HepG2 (cell line): ENCODE measurements around the gene STPG4. TPM values are rescaled to one million over a fixed set of nuclear protein-coding genes. Genes with fewer than 3 reads are reported as not detected.

Source experiments
- CAMTA2 ChIP-seq: sonication (generic); formaldehyde crosslinking; IDR thresholded peaks from 2 replicates; pipeline ENCODE4 v1.4.0; 2020; ENCODE audit warnings: mild to moderate bottlenecking, missing genetic modification reagents, borderline replicate concordance
- HNF4A ChIP-seq: sonication (generic); formaldehyde crosslinking; IDR thresholded peaks from 2 replicates; pipeline ENCODE4 v1.4.0; 2020; ENCODE audit warnings: missing genetic modification reagents
- IKZF1 ChIP-seq: fragments of 450-650 bp; IDR thresholded peaks from 2 replicates; pipeline ENCODE4 v1.7.1; 2016
- KLF13 ChIP-seq: sonication (generic); formaldehyde crosslinking; IDR thresholded peaks from 2 replicates; pipeline ENCODE4 v1.4.0; 2020; ENCODE audit warnings: mild to moderate bottlenecking, missing genetic modification reagents
- LRRFIP1 ChIP-seq: sonication (generic); formaldehyde crosslinking; conservative IDR thresholded peaks from 2 replicates; pipeline ENCODE4 v1.4.0; 2020; ENCODE audit warnings: missing genetic modification reagents
- MAF1 ChIP-seq: sonication (generic); formaldehyde crosslinking; IDR thresholded peaks from 2 replicates; pipeline ENCODE4 v1.5.0; 2020; ENCODE audit warnings: missing genetic modification reagents, borderline replicate concordance
- MAFG ChIP-seq: sonication (generic); formaldehyde crosslinking; IDR thresholded peaks from 2 replicates; pipeline ENCODE4 v1.5.1; 2020; ENCODE audit warnings: mild to moderate bottlenecking, missing genetic modification reagents
- MEF2D ChIP-seq: sonication (generic); formaldehyde crosslinking; IDR thresholded peaks from 2 replicates; pipeline ENCODE4 v1.5.1; 2020; ENCODE audit warnings: mild to moderate bottlenecking, missing genetic modification reagents
- SMARCC2 ChIP-seq: fragments of 450-650 bp; IDR thresholded peaks from 2 replicates; pipeline ENCODE4 v1.6.1; 2017; ENCODE audit warnings: antibody characterized with exemption, mild to moderate bottlenecking
- SRSF9 ChIP-seq: fragments of 200-400 bp; formaldehyde crosslinking; IDR thresholded peaks from 2 replicates; pipeline ENCODE4 v1.6.1; 2018; ENCODE audit warnings: borderline replicate concordance, mild to moderate bottlenecking, low read depth, low read length; ENCODE audit not compliant: insufficient read depth, poor library complexity, severe bottlenecking
- ZBTB34 ChIP-seq: sonication (generic); formaldehyde crosslinking; IDR thresholded peaks from 2 replicates; pipeline ENCODE4 v1.8.0; 2022; ENCODE audit warnings: mild to moderate bottlenecking, missing genetic modification reagents
- ZBTB46 ChIP-seq: sonication (generic); formaldehyde crosslinking; IDR thresholded peaks from 2 replicates; pipeline ENCODE4 v1.4.0; 2020; ENCODE audit warnings: mild to moderate bottlenecking, missing genetic modification reagents, borderline replicate concordance
- ZFP36L2 ChIP-seq: sonication (generic); formaldehyde crosslinking; IDR thresholded peaks from 2 replicates; pipeline ENCODE4 v1.4.0; 2020; ENCODE audit warnings: missing genetic modification reagents
- ZNF143 ChIP-seq: sonication (generic); formaldehyde crosslinking; IDR thresholded peaks from 2 replicates; pipeline ENCODE4 v1.4.0; 2020; ENCODE audit warnings: missing genetic modification reagents
- ZNF441 ChIP-seq: sonication (generic); formaldehyde crosslinking; IDR thresholded peaks from 2 replicates; pipeline ENCODE4 v1.7.0; 2021; ENCODE audit warnings: missing genetic modification reagents, borderline replicate concordance
- ZNF543 ChIP-seq: sonication (generic); formaldehyde crosslinking; IDR thresholded peaks from 2 replicates; pipeline ENCODE4 v1.4.0; 2020; ENCODE audit warnings: mild to moderate bottlenecking, missing genetic modification reagents
- ZNF772 ChIP-seq: sonication (generic); formaldehyde crosslinking; IDR thresholded peaks from 2 replicates; pipeline ENCODE4 v1.5.0; 2020; ENCODE audit warnings: mild to moderate bottlenecking, missing genetic modification reagents
- ZSCAN12 ChIP-seq: sonication (generic); formaldehyde crosslinking; IDR thresholded peaks from 2 replicates; pipeline ENCODE4 v1.9.0; 2021; ENCODE audit warnings: mild to moderate bottlenecking, missing genetic modification reagents
- ZSCAN21 ChIP-seq: sonication (generic); formaldehyde crosslinking; IDR thresholded peaks from 2 replicates; pipeline ENCODE4 v1.8.0; 2022; ENCODE audit warnings: mild to moderate bottlenecking, missing genetic modification reagents, moderate library complexity, borderline replicate concordance
- polyA plus RNA-seq, 8 experiments: library from polyadenylated mRNA; depleted of rRNA in 3 of 8; stranded (reverse) in 7 of 8; unstranded in 1 of 8; fragments of >200 nt; fragmentation: Illumina TruSeq in 4 of 8; extraction: Trizol in 4 of 8; gene quantifications; 2 replicates each; pipeline versions ENCODE4 v1.2.1 to v1.2.3, GENCODE V29; 2011 to 2016; ENCODE audit warnings: low read depth in 4 of 8, missing spikeins in 1 of 8, mixed read lengths in 1 of 8; ENCODE audit not compliant: insufficient read depth in 1 of 8
- total RNA-seq, 5 experiments: library from RNA; depleted of rRNA; stranded (reverse); fragments of >200 nt; fragmentation: Illumina TruSeq; extraction: Trizol; gene quantifications; 2 replicates each; pipeline ENCODE4 v1.2.3, GENCODE V29; 2016; ENCODE audit warnings: low read depth in 1 of 5
- TF ChIP-seq, protein P1 (sequence below): sonication (generic); formaldehyde crosslinking; IDR thresholded peaks from 2 replicates; pipeline ENCODE4 v1.5.1; 2020; ENCODE audit warnings: missing genetic modification reagents, mild to moderate bottlenecking, borderline replicate concordance
- TF ChIP-seq, protein P2 (sequence below): sonication (generic); formaldehyde crosslinking; IDR thresholded peaks from 2 replicates; pipeline ENCODE4 v1.5.0; 2020; ENCODE audit warnings: missing genetic modification reagents

STPG4 gene
- total and polyA plus RNA-seq, 2 of the 13 experiments (the other 11 are each of a cell fraction or from before 2014, with no cell fraction given), result 0.11 to 0.15 TPM

GRCh38 chr2:47129191-47129706, 25.9 kb downstream of the STPG4 start (continued):
- TF ChIP-seq, protein P1, sequence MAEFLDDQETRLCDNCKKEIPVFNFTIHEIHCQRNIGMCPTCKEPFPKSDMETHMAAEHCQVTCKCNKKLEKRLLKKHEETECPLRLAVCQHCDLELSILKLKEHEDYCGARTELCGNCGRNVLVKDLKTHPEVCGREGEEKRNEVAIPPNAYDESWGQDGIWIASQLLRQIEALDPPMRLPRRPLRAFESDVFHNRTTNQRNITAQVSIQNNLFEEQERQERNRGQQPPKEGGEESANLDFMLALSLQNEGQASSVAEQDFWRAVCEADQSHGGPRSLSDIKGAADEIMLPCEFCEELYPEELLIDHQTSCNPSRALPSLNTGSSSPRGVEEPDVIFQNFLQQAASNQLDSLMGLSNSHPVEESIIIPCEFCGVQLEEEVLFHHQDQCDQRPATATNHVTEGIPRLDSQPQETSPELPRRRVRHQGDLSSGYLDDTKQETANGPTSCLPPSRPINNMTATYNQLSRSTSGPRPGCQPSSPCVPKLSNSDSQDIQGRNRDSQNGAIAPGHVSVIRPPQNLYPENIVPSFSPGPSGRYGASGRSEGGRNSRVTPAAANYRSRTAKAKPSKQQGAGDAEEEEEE (CRISPR knock-in tag), result no peak
- TF ChIP-seq ZBTB34 (CRISPR knock-in tag), result no peak
- TF ChIP-seq ZNF543, result no peak
- TF ChIP-seq MAFG, result no peak
- TF ChIP-seq ZNF441 (CRISPR knock-in tag), result no peak
- no peak for TF ChIP-seq ZSCAN12
- no peak for TF ChIP-seq ZNF772 (CRISPR knock-in tag)
- no peak for TF ChIP-seq ZSCAN21 (CRISPR knock-in tag)
- no peak for TF ChIP-seq SMARCC2
- no peak for TF ChIP-seq ZNF143
- no peak for TF ChIP-seq ZBTB46 (CRISPR knock-in tag)
- no peak for TF ChIP-seq KLF13
- TF ChIP-seq, protein P2, sequence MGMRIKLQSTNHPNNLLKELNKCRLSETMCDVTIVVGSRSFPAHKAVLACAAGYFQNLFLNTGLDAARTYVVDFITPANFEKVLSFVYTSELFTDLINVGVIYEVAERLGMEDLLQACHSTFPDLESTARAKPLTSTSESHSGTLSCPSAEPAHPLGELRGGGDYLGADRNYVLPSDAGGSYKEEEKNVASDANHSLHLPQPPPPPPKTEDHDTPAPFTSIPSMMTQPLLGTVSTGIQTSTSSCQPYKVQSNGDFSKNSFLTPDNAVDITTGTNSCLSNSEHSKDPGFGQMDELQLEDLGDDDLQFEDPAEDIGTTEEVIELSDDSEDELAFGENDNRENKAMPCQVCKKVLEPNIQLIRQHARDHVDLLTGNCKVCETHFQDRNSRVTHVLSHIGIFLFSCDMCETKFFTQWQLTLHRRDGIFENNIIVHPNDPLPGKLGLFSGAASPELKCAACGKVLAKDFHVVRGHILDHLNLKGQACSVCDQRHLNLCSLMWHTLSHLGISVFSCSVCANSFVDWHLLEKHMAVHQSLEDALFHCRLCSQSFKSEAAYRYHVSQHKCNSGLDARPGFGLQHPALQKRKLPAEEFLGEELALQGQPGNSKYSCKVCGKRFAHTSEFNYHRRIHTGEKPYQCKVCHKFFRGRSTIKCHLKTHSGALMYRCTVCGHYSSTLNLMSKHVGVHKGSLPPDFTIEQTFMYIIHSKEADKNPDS (CRISPR knock-in tag), result no peak
- TF ChIP-seq CAMTA2, result no peak
- TF ChIP-seq MAF1, result no peak
- TF ChIP-seq HNF4A (CRISPR knock-in tag), result peak; percentile 90
- no peak for TF ChIP-seq LRRFIP1
- no peak for TF ChIP-seq SRSF9
- no peak for TF ChIP-seq ZFP36L2
- TF ChIP-seq MEF2D (CRISPR knock-in tag), result no peak
- no peak for TF ChIP-seq IKZF1
